Anterior cingulate cortex (tissue), 58 donors: ENCODE measurements around the gene SMIM1.

Source experiments
- DNase-seq, 58 donors: peaks; one replicate each; lab custom pipeline; 2025; lab: John Stamatoyannopoulos, UW

Gene SMIM1

GRCh38 chr1:3817138-3817740 lies 44.7 kb downstream of the SMIM1 start:
- DNase-seq, result no peak

GRCh38 chr1:3817821-3818597 lies 45.5 kb downstream of the SMIM1 start:
- DNase-seq, result no peak

GRCh38 chr1:3819771-3820200 lies 47.2 kb downstream of the SMIM1 start:
- DNase-seq, result no peak

GRCh38 chr1:3820316-3820715 lies 47.8 kb downstream of the SMIM1 start:
- DNase-seq, result no peak

GRCh38 chr1:3821004-3821403 lies 48.5 kb downstream of the SMIM1 start:
- no peak for DNase-seq

- DNase-seq, result no peak
These were observed 48.9 kb downstream of the SMIM1 start for GRCh38 chr1:3821447-3821846.

- DNase-seq, result no peak
These were observed 49.4 kb downstream of the SMIM1 start for GRCh38 chr1:3821908-3822307.

GRCh38 chr1:3822421-3822820 lies 49.9 kb downstream of the SMIM1 start:
- DNase-seq, result peak in 1 of 58 donors; percentile 11

GRCh38 chr1:3824650-3825049 lies 52.1 kb downstream of the SMIM1 start:
- no peak for DNase-seq

GRCh38 chr1:3825356-3825755 lies 52.8 kb downstream of the SMIM1 start:
- DNase-seq, result no peak
